Measurements from ENCODE around the gene PRICKLE4.
A peak's percentile ranks its signal among the peaks of the same experiment; 100 is the strongest.

DNA sequence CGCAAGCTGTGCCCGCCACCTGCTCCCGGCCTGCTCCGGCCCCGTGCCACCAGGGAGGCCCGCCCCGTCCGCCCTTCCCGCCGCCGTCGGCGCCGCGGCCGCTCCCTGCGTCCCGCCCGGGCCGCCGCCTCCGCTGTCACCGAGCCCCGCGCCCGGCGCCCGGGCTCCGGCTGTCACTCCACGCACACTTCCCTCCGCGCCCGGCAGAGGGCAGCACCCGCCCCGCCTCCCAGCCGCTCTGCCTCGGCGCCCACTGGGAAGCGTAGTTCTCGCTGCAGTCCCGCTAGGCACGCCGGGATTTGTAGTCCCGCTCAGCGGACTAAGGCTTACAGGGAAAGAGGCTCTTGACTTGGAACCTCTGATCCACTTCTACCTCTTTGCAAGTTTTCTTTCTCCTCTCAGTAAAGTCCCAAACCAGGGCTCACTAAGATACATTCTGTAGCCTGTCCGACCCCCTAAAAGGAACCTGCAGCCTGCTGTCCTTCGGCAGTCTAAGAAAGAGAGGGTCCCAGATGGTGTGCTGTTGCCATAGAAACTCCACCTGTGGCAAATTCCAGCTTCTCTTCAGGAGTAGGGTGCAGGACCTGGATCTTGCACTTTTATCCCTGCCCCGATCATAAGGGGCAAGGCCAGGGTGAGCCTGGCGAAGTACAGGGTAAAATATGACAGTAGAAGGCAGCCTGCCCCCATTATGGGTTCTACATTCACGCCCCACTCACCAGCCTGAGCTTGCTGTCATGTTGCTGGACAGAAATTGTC lies 45.0 kb upstream of the PRICKLE4 start, which contains the start of gene TFEB:
- TF ChIP-seq EZH2 (IDR thresholded peaks at IDR 0.05; ENCODE audit: borderline replicate concordance, insufficient read depth, low read depth, low read length, poor library complexity, severe bottlenecking), result no peak
- TF ChIP-seq, protein P1, sequence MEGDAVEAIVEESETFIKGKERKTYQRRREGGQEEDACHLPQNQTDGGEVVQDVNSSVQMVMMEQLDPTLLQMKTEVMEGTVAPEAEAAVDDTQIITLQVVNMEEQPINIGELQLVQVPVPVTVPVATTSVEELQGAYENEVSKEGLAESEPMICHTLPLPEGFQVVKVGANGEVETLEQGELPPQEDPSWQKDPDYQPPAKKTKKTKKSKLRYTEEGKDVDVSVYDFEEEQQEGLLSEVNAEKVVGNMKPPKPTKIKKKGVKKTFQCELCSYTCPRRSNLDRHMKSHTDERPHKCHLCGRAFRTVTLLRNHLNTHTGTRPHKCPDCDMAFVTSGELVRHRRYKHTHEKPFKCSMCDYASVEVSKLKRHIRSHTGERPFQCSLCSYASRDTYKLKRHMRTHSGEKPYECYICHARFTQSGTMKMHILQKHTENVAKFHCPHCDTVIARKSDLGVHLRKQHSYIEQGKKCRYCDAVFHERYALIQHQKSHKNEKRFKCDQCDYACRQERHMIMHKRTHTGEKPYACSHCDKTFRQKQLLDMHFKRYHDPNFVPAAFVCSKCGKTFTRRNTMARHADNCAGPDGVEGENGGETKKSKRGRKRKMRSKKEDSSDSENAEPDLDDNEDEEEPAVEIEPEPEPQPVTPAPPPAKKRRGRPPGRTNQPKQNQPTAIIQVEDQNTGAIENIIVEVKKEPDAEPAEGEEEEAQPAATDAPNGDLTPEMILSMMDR (IDR thresholded peaks at IDR 0.05), result peak; percentile 80

Data from B cell (primary cell).